T-helper 1 cell (primary cell): ENCODE measurements around the gene GLYAT.

Experiments used
- DNase-seq, 5 donors: peaks; one replicate each; pipeline ENCODE4 v3.0.0-alpha.2; 2012 to 2020

The GLYAT gene

DNA sequence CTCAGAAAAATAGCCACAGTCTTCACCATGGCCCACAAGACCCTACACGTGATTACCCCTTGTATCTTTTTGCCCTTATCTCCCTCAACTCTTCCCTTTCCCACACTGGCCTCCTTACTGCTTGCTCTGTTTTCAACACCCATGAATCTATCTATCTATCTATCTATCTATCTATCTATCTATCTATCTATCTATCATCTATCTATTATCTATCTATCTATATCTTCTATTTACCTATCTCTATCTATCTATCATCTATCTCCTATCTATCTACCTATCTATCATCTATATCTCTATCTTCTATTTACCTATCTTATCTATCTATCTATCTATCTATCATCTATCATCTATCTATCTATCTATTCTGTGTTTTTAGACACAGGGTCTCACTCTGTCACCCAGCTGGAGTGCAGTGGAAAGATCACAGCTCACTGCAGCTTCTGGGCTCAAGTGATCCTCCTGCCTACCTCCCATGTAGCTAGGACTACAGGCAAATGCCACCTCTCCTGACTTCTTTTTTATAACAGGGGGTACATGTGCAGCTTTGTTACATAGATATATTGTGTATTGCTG lies 55.1 kb downstream of the GLYAT start:
- DNase-seq: no peak

- DNase-seq: peak; percentile 37 to 63 (median 49)
These were observed 56.2 kb downstream of the GLYAT start for GRCh38 chr11:58675334-58676155.

DNA sequence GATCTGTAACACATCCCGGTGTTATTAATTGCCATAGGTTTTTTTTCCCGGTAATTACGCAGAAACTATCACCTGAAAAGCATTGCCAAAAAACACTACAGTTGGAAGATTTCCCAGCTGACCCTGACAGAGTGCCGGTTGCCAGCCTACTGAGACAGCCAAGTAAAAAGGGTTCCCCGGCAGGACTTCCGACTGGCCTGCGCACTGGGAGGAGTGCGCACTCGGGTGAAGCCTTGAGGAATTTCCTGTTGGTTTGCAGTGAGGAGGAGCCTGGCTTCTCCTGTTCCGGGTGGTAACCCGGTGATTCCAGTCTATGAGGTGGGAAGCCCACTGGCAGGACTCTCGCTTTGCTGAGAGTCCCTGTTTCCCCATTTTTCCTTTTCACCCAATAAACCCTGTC lies 57.1 kb downstream of the GLYAT start:
- no peak for DNase-seq

- DNase-seq: no peak
These were observed 59.6 kb downstream of the GLYAT start for GRCh38 chr11:58671983-58672633.

GRCh38 chr11:58659910-58660570 lies 71.7 kb downstream of the GLYAT start:
- no peak for DNase-seq

GRCh38 chr11:58659404-58659803 lies 72.3 kb downstream of the GLYAT start:
- no peak for DNase-seq
